GM19452 (cell line): Measurements from ENCODE around the gene PCBP2.
"Not testable (repeated sequence)": the region's sequence is repeated elsewhere in the genome, so short reads cannot be mapped to it uniquely, and the experiment has no call there.

ENCODE experiments used
- ATAC-seq: cut with Tn5 transposase; IDR thresholded peaks from one replicate; pipeline ENCODE4 v1.9.1; 2021; ENCODE audit not compliant: unreplicated experiment

Gene PCBP2

DNA sequence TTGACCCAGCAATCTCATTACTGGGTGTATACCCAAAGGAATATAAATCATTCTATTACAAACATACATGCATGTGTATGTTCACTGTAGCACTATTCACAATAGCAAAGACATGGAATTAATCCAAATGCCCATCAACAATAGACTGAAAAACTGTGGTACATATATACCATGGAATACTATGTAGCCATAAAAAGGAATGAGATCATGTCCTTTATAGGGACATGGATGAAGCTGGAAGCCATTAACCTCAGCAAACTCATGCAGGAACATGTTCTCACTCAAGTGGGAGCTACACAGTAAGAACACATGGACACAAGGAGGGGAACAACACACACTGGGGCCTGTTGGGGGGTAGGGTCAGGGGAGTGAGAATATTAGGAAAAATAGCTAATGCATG, 12.3 kb upstream of the PCBP2 start:
- ATAC-seq: not testable (repeated sequence)

GRCh38 chr12:53441040-53441833, 10.7 kb upstream of the PCBP2 start, which contains the start of gene PRR13:
Gene PRR13, plus strand, starts transcription at chr12:53441734. Its CDS starts 981 bp downstream, at chr12:53442715.
- ATAC-seq: peak; percentile 99

GRCh38 chr12:53443955-53444354, 7.9 kb upstream of the PCBP2 start:
- ATAC-seq: no peak

GRCh38 chr12:53444593-53445325, 7.1 kb upstream of the PCBP2 start:
- not testable (repeated sequence) for ATAC-seq

- ATAC-seq: no peak
Measured at GRCh38 chr12:53450936-53451335, 966 bp upstream of the PCBP2 start.

DNA sequence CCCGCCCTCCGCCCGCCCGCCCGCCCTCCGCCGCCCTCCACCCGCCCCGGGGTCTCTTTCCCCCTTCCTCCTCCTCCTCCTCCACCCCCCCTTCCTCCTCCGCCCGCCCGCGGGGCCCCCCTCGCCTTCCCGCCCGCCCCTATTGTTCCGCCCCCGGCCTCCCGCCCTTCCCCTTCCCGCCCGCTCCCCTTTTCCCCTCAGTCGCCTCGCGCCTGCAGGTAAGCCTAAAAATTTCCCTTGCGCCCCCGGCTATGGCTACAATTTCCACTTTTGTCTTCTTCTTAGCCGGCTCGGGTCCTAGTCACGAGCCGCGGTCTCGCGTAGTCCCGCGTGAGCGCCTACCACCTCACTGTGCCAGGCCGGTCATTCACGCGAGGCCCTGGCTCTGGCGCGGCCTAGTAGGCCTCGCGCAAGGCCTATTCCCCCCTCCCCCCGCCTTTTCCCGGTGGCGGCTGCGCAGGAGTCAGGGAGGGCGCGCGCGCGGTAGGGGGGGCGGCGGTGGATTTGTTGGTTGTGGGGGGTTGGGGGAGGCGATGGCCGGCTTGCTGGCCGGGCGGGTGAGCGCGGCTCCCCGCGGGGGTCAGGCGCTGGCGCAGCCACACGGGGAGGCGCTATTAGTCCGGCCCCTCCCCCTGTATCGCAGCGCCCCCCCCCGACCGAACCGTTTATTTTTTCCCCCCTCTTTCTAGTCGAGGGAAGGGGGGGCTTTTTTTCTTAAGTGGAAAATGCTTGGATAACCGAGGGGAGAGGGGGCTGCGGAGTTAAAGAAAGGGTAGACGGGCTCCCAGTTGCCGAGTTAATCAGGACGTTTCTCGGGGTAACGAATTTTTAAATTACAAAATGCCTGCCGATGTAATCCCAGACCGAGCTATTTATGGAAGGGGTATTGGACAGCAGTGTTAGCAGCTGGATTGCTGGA, 516 bp downstream of the PCBP2 start:
- ATAC-seq: no peak

- no peak for ATAC-seq
Measured at GRCh38 chr12:53453953-53454640, 2.2 kb downstream of the PCBP2 start.

DNA sequence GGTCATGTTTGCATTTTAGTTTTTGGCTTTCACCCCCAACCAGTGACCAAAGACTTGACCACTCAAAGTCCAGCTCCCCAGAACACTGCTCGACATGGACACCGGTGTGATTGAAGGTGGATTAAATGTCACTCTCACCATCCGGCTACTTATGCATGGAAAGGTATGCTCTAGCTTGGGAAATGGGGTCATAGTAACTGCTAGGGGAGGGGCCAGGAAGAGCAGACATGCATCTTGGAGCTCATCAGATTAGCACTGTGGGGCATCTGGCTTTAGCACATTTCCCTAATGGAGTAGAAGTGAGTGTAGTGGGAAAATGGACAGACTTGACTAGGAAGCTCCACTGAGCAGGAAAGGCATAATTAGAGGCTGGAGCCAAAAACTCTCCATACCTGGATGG, 2.8 kb downstream of the PCBP2 start:
- ATAC-seq: no peak

DNA sequence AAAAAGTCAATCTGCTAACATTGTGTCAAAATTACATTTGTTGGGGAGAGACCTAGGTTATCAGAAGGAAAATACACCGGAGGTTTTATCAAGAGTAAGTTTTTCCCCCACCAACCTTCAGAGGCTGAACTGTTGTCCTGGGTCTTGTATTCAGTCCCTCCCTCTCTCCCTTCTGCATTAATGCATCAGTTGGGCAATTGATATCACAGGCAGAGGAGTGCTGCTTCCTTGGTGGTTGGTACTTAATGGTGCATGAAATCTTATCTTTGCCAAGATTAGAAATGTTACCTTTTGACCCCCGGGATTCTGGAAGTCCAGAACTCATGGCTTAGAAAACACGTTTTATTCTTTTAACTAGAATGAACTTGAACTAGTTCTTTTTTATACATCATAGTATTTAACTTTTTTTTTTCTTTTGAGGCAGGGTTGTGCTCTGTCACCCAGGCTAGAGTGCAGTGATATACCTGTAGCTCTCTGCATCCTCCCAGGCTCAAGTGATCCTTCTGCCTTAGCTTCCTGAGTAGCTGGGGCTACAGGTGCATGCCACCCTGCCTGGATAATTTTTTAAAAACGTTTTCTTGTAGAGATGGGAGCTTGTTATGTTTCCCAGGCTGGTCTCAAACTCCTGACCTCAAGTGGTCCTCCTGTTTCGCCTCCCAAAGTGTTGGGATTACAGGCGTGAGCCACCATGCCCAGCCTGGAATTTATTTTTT, 4.9 kb downstream of the PCBP2 start:
- ATAC-seq: no peak

- ATAC-seq: no peak
Measured at GRCh38 chr12:53459097-53459496, 7.2 kb downstream of the PCBP2 start.

DNA sequence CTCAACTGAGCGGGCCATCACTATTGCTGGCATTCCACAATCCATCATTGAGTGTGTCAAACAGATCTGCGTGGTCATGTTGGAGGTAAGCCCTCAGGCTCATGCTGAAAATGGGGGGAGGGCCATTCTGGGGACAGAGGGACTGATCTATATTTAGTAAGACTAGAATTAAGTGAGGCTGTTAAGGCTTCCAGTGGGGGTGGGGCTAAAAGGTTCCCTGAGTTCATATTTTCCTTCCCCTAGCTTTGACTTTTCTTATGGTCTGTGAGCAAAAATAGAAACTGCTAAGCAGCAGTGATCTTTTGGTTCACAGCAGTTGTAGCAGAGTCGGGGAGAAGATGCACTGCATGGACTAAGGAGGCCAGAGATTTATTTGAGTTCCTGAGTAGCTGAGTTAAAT, 9.2 kb downstream of the PCBP2 start:
- ATAC-seq: no peak

DNA sequence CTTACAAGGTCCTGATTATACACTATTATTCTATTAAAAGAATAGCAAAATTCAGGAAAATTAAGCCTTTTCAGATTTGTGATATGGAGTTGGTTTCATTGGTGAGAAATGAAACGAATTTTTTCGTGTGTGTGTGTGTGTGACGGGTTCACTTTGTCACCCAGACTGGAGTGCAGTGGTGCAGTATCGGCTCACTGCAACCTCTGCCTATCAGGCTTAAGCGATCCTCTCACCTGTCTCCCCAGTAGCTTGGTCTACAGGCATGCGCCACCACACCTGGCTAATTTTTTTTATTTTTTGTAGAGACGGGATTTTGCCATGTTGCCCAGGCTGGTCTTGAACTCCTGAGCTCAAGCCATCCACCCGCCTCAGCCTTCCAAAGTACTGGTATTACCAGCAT, 9.7 kb downstream of the PCBP2 start:
- no peak for ATAC-seq

DNA sequence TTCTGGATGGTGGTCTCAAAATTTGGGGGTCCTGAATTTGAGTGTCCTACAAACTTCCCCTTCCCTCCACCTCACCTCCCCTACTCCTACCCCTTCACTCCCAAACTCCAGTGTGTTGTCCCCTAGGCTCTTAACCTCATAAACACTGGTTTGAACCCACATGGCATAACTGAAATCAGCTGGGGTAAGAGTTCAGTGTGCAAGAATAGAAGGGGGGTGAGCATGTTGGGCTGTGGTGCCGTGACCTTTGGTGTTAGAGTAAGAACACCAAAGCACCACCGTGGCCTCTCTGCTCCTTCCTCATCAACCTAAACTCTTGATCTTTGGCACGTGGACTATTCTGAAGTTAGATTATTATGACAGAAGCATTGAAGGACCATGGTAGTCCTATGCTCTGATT, 11.0 kb downstream of the PCBP2 start:
- no peak for ATAC-seq

- ATAC-seq: no peak
Measured at GRCh38 chr12:53463802-53464560, 12.1 kb downstream of the PCBP2 start.

DNA sequence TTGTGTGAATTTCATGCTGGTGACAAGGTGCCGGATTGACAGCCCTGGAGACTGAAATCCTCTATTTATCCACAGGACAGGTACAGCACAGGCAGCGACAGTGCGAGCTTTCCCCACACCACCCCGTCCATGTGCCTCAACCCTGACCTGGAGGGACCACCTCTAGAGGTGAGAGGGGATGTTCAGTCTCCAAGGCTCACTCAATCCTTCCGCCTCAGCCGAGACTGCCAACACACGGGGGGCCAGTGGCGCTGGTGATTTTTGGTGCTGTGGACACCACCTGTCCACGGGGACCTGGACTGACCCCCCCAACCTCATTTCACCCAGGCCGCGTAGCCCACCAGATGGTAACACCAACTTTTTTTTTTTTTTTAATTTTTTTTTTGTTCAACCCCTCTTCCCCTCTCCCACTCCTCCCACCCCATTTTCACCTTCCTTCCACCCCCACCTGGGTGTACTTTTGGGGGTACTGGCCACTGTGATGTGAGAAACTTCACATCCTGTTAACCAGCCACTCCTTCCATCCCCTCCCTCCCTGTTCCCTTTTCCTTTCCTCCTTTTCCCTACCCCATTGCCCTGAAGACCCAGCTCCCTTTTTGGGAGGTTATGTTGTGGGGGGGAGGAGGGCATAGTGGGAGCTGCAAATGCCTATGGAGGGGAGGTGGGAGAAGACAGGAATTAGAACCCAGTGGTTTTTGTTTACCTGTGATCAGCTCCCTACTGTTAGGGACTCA, 12.9 kb downstream of the PCBP2 start:
- no peak for ATAC-seq

DNA sequence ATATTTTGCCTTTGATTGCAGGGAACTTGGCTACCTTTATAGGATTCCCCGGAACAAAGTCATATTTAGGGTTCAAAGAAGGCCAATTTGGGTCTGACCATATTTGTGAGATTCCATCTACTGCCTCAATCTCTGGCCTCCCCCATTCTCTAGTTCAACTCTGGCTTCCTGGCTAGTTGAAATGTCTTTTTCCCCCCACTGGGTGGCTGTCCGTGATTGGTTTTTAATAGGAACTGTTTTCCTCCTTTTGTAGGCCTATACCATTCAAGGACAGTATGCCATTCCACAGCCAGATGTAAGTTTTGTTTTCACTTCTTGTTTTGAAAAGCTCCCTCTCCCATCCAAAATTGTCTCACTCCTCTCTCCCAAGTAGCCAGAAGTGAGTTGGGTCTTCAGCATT, 13.8 kb downstream of the PCBP2 start:
- no peak for ATAC-seq

GRCh38 chr12:53466640-53467039, 14.7 kb downstream of the PCBP2 start:
- ATAC-seq: no peak

GRCh38 chr12:53467082-53467481, 15.2 kb downstream of the PCBP2 start:
- no peak for ATAC-seq

GRCh38 chr12:53467880-53468279, 16.0 kb downstream of the PCBP2 start:
- ATAC-seq: no peak
